GM23338 (cell line): ENCODE data around the gene METRN. TPM values are rescaled to one million over a fixed set of nuclear protein-coding genes. Genes with fewer than 3 reads are reported as not detected.

Source experiments
- ATAC-seq: fragments of 200-7000 bp; cut with Tn5 transposase; 3 replicates; pipeline ENCODE4 v1.9.1; 2020
- DNase-seq: peaks from one replicate; pipeline ENCODE4 v3.0.0-alpha.2; 2015; ENCODE audit warnings: low spot score
- H2AFZ ChIP-seq: fragments of 200-600 bp; sonication (generic); 2 replicates; pipeline ENCODE4 v1.8.0; 2016; ENCODE audit warnings: antibody characterized with exemption, mild to moderate bottlenecking, moderate library complexity
- H3F3A ChIP-seq: fragments of 200-600 bp; sonication (generic); replicated peaks from 2 replicates; pipeline ENCODE4 v1.8.0; 2017; ENCODE audit warnings: antibody characterized with exemption, mixed run types, low read depth
- H3K27ac ChIP-seq: fragments of 200-600 bp; sonication (generic); 2 replicates; pipeline ENCODE4 v1.6.1; 2016; ENCODE audit warnings: low read depth
- H3K27me3 ChIP-seq: fragments of 200-600 bp; sonication (generic); 2 replicates; pipeline ENCODE4 v1.8.0; 2016; ENCODE audit warnings: mild to moderate bottlenecking, mixed run types, moderate library complexity; ENCODE audit not compliant: insufficient read depth
- H3K36me3 ChIP-seq: fragments of 200-600 bp; sonication (generic); 2 replicates; pipeline ENCODE4 v1.8.0; 2016; ENCODE audit warnings: mild to moderate bottlenecking; ENCODE audit not compliant: insufficient read depth
- H3K4me1 ChIP-seq: fragments of 200-600 bp; sonication (generic); 2 replicates; pipeline ENCODE4 v1.8.0; 2016; ENCODE audit warnings: mild to moderate bottlenecking, moderate library complexity; ENCODE audit not compliant: insufficient read depth
- H3K4me2 ChIP-seq: fragments of 200-600 bp; sonication (generic); 2 replicates; pipeline ENCODE4 v1.7.1; 2017; ENCODE audit warnings: mixed run types
- H3K4me3 ChIP-seq: fragments of 200-600 bp; sonication (generic); 2 replicates; pipeline ENCODE4 v1.6.1; 2016; ENCODE audit warnings: mixed run types
- H3K79me2 ChIP-seq: fragments of 200-600 bp; sonication (generic); replicated peaks from 2 replicates; pipeline ENCODE4 v1.8.0; 2017; ENCODE audit warnings: mild to moderate bottlenecking; ENCODE audit not compliant: insufficient read depth
- H3K9me2 ChIP-seq: fragments of 200-600 bp; sonication (generic); 2 replicates; pipeline ENCODE4 v1.8.0; 2017; ENCODE audit not compliant: insufficient read depth
- H4K20me1 ChIP-seq: fragments of 200-600 bp; sonication (generic); replicated peaks from 2 replicates; pipeline ENCODE4 v1.8.0; 2017; ENCODE audit warnings: mild to moderate bottlenecking; ENCODE audit not compliant: insufficient read depth
- H3K27ac Mint-ChIP-seq: 2 replicates; pipeline ENCODE4 v1.8.0; 2020; ENCODE audit warnings: inconsistent platforms, mild to moderate bottlenecking, moderate library complexity, mixed read lengths
- H3K27me3 Mint-ChIP-seq: 3 replicates; pipeline ENCODE4 v1.8.0; 2022; ENCODE audit warnings: low read depth, mild to moderate bottlenecking, moderate library complexity, mixed read lengths, inconsistent platforms; ENCODE audit not compliant: insufficient read depth, poor library complexity
- H3K36me3 Mint-ChIP-seq: 3 replicates; pipeline ENCODE4 v1.8.0; 2021; ENCODE audit warnings: low read depth, mild to moderate bottlenecking, inconsistent platforms, moderate library complexity, mixed read lengths
- H3K4me1 Mint-ChIP-seq: 3 replicates; pipeline ENCODE4 v1.8.0; 2020; ENCODE audit warnings: mild to moderate bottlenecking, inconsistent platforms, mixed read lengths
- H3K4me3 Mint-ChIP-seq: 3 replicates; pipeline ENCODE4 v1.8.0; 2021; ENCODE audit warnings: moderate library complexity, mild to moderate bottlenecking, inconsistent platforms, mixed read lengths
- H3K9me3 Mint-ChIP-seq: 3 replicates; pipeline ENCODE4 v1.8.0; 2020; ENCODE audit warnings: moderate library complexity, mild to moderate bottlenecking, inconsistent platforms, mixed read lengths
- NANOG ChIP-seq: IDR thresholded peaks from 2 replicates; pipeline ENCODE4 v1.6.1; 2016; ENCODE audit warnings: antibody characterized with exemption, borderline replicate concordance
- POLR2AphosphoS5 ChIP-seq: IDR thresholded peaks from 2 replicates; pipeline ENCODE4 v1.6.1; 2016; ENCODE audit warnings: antibody characterized with exemption, low read depth
- REST ChIP-seq: IDR thresholded peaks from one replicate; pipeline ENCODE4 v1.6.1; 2018; ENCODE audit warnings: antibody characterized with exemption; ENCODE audit not compliant: unreplicated experiment
- ZNF114 ChIP-seq: fragments of 250-450 bp; sonication (Bioruptor Pico); IDR thresholded peaks from 2 replicates; pipeline ENCODE4 v1.5.0; 2020; ENCODE audit warnings: mild to moderate bottlenecking, moderate library complexity
- ZNF462 ChIP-seq: fragments of 250-450 bp; sonication (Bioruptor Pico); IDR thresholded peaks from 2 replicates; pipeline ENCODE4 v1.5.0; 2020; ENCODE audit warnings: mild to moderate bottlenecking, moderate library complexity
- polyA plus RNA-seq: library from polyadenylated mRNA; unstranded; fragments of >200 nt; fragmentation: Nextera tagmentation; extraction: Ambion mirVana; gene quantifications from 2 replicates; pipeline ENCODE4 v1.2.1, GENCODE V29; 2016
- total RNA-seq: library from RNA; depleted of rRNA; stranded (reverse); fragments of >200 nt; shearing (Covaris generic); gene quantifications from 2 replicates; pipeline ENCODE4 v1.2.3, GENCODE V29; 2014

Gene METRN
- total and polyA plus RNA-seq, 2 experiments from 2014 or later = 18.7 to 33.0 TPM

- TF ChIP-seq REST (no peak), NANOG (no peak)
Observed at GRCh38 chr16:734208-734980, 19.5 kb downstream of the METRN start (continued).

GRCh38 chr16:734981-735881, 20.3 kb downstream of the METRN start:
- peaks cover 7% of the 10 kb centered on the region; the same call in 1 of the 2 replicates for H3F3A ChIP-seq
- H4K20me1 ChIP-seq = no peaks in the 10 kb centered on the region
- H3K27ac Mint-ChIP-seq = no peak overlapping the region
- peaks cover 15% of the 10 kb centered on the region for H3K27me3 Mint-ChIP-seq
- no peak overlapping the region for H3K27ac ChIP-seq
- H3K36me3 ChIP-seq = no peaks in the 10 kb centered on the region; the same call in 1 of the 2 replicates
- no peaks in the 10 kb centered on the region for H3K9me2 ChIP-seq
- H3K36me3 Mint-ChIP-seq = peaks cover 33% of the 10 kb centered on the region
- H3K4me1 Mint-ChIP-seq = peaks cover 13% of the 10 kb centered on the region
- no peaks in the 10 kb centered on the region for H3K9me3 Mint-ChIP-seq
- H3K4me1 ChIP-seq = no peaks in the 10 kb centered on the region; the same call in 1 of the 2 replicates
- H3K27me3 ChIP-seq = no peaks in the 10 kb centered on the region
- DNase-seq (no peak), ATAC-seq (no peak)
- no peak overlapping the region; the same call in 2 of the 3 replicates for H3K4me3 Mint-ChIP-seq
- no peak overlapping the region for H3K4me3 ChIP-seq
- H3K79me2 ChIP-seq = no peaks in the 10 kb centered on the region
- H3K4me2 ChIP-seq = no peak overlapping the region
- no peak overlapping the region for H2AFZ ChIP-seq
- TF ChIP-seq ZNF114 (CRISPR knock-in tag) (no peak), POLR2AphosphoS5 (no peak), ZNF462 (CRISPR knock-in tag) (no peak)
